AG09309 (cell line): ENCODE measurements around the gene TEAD3.
"Not testable (repeated sequence)": the region's sequence is repeated elsewhere in the genome, so short reads cannot be mapped to it uniquely, and the experiment has no call there.

Experiments used
- DNase-seq: peaks from one replicate; pipeline ENCODE4 v3.0.0-alpha.2; 2010; ENCODE audit warnings: low read depth
- H3K4me3 ChIP-seq: 2 replicates; pipeline ENCODE4 v1.5.1; 2011; ENCODE audit warnings: mild to moderate bottlenecking, low read depth, low read length, moderate library complexity; ENCODE audit not compliant: control insufficient read depth
- TF ChIP-seq, protein P1 (sequence below): IDR thresholded peaks from 2 replicates; pipeline ENCODE4 v1.5.1; 2011; ENCODE audit warnings: mild to moderate bottlenecking, low read depth, low read length, inconsistent platforms; ENCODE audit not compliant: insufficient read depth, control insufficient read depth; ENCODE audit errors: missing control alignments

Gene TEAD3

GRCh38 chr6:35496841-35497570 lies at the start of gene TEAD3:
Gene TEAD3, minus strand, starts transcription at chr6:35497079.
- TF ChIP-seq, protein P1, sequence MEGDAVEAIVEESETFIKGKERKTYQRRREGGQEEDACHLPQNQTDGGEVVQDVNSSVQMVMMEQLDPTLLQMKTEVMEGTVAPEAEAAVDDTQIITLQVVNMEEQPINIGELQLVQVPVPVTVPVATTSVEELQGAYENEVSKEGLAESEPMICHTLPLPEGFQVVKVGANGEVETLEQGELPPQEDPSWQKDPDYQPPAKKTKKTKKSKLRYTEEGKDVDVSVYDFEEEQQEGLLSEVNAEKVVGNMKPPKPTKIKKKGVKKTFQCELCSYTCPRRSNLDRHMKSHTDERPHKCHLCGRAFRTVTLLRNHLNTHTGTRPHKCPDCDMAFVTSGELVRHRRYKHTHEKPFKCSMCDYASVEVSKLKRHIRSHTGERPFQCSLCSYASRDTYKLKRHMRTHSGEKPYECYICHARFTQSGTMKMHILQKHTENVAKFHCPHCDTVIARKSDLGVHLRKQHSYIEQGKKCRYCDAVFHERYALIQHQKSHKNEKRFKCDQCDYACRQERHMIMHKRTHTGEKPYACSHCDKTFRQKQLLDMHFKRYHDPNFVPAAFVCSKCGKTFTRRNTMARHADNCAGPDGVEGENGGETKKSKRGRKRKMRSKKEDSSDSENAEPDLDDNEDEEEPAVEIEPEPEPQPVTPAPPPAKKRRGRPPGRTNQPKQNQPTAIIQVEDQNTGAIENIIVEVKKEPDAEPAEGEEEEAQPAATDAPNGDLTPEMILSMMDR = peak; percentile 18
- H3K4me3 ChIP-seq = peak within 1 kb of the TSS; percentile 74
- no peak for DNase-seq

DNA sequence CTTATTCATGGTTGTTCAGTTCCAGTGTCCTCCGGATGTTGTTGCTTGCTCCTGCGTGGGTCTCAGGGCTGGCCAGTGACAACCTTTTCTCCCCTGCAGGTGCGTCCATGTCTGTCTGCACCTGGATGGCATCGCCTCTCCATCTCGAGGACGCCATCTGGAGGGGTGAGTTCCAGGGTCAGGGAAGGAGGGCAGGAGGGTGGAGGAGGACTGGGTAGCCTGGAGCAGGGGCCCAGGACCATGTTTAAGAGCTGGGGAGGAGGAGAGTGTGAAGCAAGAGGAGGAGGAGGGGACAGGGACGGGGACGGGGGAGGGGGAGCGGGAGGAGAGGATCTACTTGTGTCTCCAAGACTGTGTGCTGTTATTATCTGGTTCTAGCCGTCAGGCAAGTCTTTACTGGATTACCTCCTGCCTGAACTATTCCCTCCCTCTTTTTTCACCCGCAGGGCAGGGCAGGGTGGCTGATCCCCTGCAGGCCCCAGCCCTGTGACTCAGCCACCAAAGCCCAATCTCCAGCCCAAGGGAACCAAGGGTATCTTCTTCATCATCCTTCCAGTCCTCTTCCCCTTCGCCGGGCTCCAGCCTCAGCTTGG lies 48.0 kb upstream of the TEAD3 start:
- no peak overlapping the region for H3K4me3 ChIP-seq
- DNase-seq = no peak
- TF ChIP-seq, protein P1 = no peak

- TF ChIP-seq, protein P1 = no peak
- no peak overlapping the region for H3K4me3 ChIP-seq
- DNase-seq = no peak
These were observed 46.7 kb upstream of the TEAD3 start for GRCh38 chr6:35543459-35544193.

DNA sequence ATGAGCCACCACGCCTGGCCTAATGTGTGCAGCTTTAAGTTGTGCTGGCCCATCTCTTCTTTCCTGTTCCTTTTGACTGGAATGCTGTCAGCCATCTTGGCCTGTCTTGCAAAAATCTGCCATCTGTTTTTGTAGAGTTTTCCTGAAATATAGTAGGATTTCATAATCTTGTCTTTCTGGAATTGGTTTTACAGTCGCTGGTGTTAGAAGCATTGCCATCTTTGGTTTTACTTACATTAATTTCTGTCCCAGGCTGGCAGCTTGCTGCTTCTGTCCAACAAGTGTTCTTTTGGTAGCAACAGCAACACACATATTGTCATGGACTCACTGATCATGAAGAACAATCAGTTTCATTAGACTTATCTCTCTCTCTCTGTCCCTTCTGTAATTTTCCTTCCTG lies 45.0 kb upstream of the TEAD3 start:
- H3K4me3 ChIP-seq = no peak overlapping the region
- no peak for DNase-seq
- TF ChIP-seq, protein P1 = no peak

DNA sequence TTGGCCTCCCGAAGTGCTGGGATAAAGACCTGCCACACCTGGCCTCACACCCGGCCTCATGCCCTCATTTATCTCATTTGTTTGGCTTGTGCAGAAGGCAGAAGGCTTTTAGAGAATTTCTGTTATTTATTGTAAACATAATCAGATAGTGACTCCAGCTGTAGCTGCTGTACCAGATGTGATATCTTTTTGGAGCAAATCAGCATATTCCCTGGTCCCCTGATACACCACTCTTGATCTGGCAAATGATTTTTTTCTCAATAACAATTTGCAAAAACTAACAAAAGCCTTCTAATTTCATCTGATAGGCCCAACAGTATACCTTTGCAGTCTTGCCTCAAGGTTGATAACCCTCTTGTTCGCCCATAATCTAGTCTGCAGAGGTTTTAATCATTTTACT lies 42.3 kb upstream of the TEAD3 start:
- DNase-seq = no peak

GRCh38 chr6:35535847-35536246 lies 39.0 kb upstream of the TEAD3 start:
- not testable (repeated sequence) for DNase-seq, H3K4me3 ChIP-seq

More for the DNA sequence above, 42.3 kb upstream of the TEAD3 start:
- no peak overlapping the region for H3K4me3 ChIP-seq
- TF ChIP-seq, protein P1 = no peak
